Naive thymus-derived CD4-positive, alpha-beta T cell (primary cell): ENCODE data around the gene ANO9. TPM values are rescaled to one million over a fixed set of nuclear protein-coding genes. Genes with fewer than 3 reads are reported as not detected.
"Not testable (repeated sequence)": the region's sequence is repeated elsewhere in the genome, so short reads cannot be mapped to it uniquely, and the experiment has no call there.

Experiments used
- ATAC-seq: fragments of 150-1000 bp; cut with Tn5 transposase; 2 replicates; pipeline ENCODE4 v1.10.0; 2021; ENCODE audit warnings: mild to moderate bottlenecking, moderate library complexity
- CTCF ChIA-PET: fragments of 350-600 bp; sonication (Branson Sonifier 250); formaldehyde crosslinking; loops from one replicate; lab custom pipeline; 2021; ENCODE audit warnings: antibody characterized with exemption; lab: Charles Lee
- POLR2A ChIA-PET: fragments of 350-600 bp; sonication (Branson Sonifier 250); formaldehyde crosslinking; loops from one replicate; lab custom pipeline; 2021; ENCODE audit warnings: antibody characterized with exemption, inconsistent platforms; lab: Charles Lee
- DNase-seq, 9 donors: peaks; one replicate each; pipeline versions ENCODE4 v3.0.0 to v3.0.0-alpha.2; 2020 to 2022; ENCODE audit warnings: mixed read lengths in 1 of 9
- H3K27ac ChIP-seq: one replicate; pipeline ENCODE4 v1.7.0; 2013; ENCODE audit warnings: mild to moderate bottlenecking, low read depth, low read length, moderate library complexity
- H3K27me3 ChIP-seq, 2 donors: one replicate each; pipeline ENCODE4 v1.7.0; 2013; ENCODE audit warnings: low read length in 2 of 2, mild to moderate bottlenecking in 2 of 2, moderate library complexity in 2 of 2; ENCODE audit not compliant: control insufficient read depth in 2 of 2, insufficient read depth in 2 of 2
- H3K36me3 ChIP-seq, 3 experiments: 1 replicate in 2 of 3; 2 replicates in 1 of 3; pipeline ENCODE4 v1.7.0; 2013; ENCODE audit warnings: low read length in 3 of 3, mild to moderate bottlenecking in 3 of 3, moderate library complexity in 1 of 3; ENCODE audit not compliant: insufficient read depth in 3 of 3, control insufficient read depth in 2 of 3
- H3K4me1 ChIP-seq, 2 donors: one replicate each; pipeline ENCODE4 v1.7.0; 2013; ENCODE audit warnings: low read length in 2 of 2, mild to moderate bottlenecking in 2 of 2, moderate library complexity in 1 of 2; ENCODE audit not compliant: control insufficient read depth in 2 of 2, insufficient read depth in 2 of 2
- H3K4me3 ChIP-seq: 2 replicates; pipeline ENCODE4 v1.7.0; 2013; ENCODE audit warnings: mild to moderate bottlenecking, low read length
- H3K9me3 ChIP-seq, 3 experiments: 1 replicate in 2 of 3; 2 replicates in 1 of 3; pipeline ENCODE4 v1.7.0; 2013; ENCODE audit warnings: low read length in 3 of 3; ENCODE audit not compliant: control insufficient read depth in 2 of 3
- H3K27ac Mint-ChIP-seq, 9 donors: one replicate each; pipeline ENCODE4 v1.8.0; 2020 to 2022; ENCODE audit warnings: mixed read lengths in 9 of 9, mild to moderate bottlenecking in 8 of 9, moderate library complexity in 5 of 9, inconsistent platforms in 2 of 9
- H3K27me3 Mint-ChIP-seq, 5 donors: one replicate each; pipeline ENCODE4 v1.8.0; 2021 to 2022; ENCODE audit warnings: mixed read lengths in 5 of 5, mild to moderate bottlenecking in 1 of 5
- H3K36me3 Mint-ChIP-seq, 5 donors: one replicate each; pipeline ENCODE4 v1.8.0; 2020 to 2022; ENCODE audit warnings: mixed read lengths in 5 of 5, mild to moderate bottlenecking in 3 of 5, inconsistent platforms in 1 of 5
- H3K4me1 Mint-ChIP-seq, 7 donors: one replicate each; pipeline ENCODE4 v1.8.0; 2020 to 2022; ENCODE audit warnings: mixed read lengths in 7 of 7, mild to moderate bottlenecking in 3 of 7, inconsistent platforms in 1 of 7
- H3K4me3 Mint-ChIP-seq, 10 donors: one replicate each; pipeline ENCODE4 v1.8.0; 2020 to 2022; ENCODE audit warnings: mild to moderate bottlenecking in 10 of 10, mixed read lengths in 10 of 10, moderate library complexity in 6 of 10, inconsistent platforms in 2 of 10
- H3K9me3 Mint-ChIP-seq, 11 donors: one replicate each; pipeline ENCODE4 v1.8.0; 2020 to 2022; ENCODE audit warnings: mixed read lengths in 11 of 11, mild to moderate bottlenecking in 4 of 11, inconsistent platforms in 1 of 11, moderate library complexity in 1 of 11
- intact Hi-C, 2 donors: fragments of 100-400 bp; cut with micrococcal nuclease; formaldehyde crosslinking; loops; one replicate each; pipeline ENCODE4 v1.15.1; 2023
- polyA plus RNA-seq, 2 donors: library from polyadenylated mRNA; unstranded; fragments of 300-500 nt; fragmentation: Illumina TruSeq; gene quantifications; one replicate each; pipeline ENCODE4 v1.2.3, GENCODE V29; 2021
- total RNA-seq, 6 experiments: library from RNA in 5 of 6; stranded (reverse) in 5 of 6; gene quantifications; 1 replicate in 5 of 6; 2 replicates in 1 of 6; pipeline ENCODE4 v1.2.3 and lab custom pipeline; 2021 to 2026

Gene ANO9
- total and polyA plus RNA-seq, 7 experiments from 2014 or later, result 9.0 to 107 (median 92.2) TPM

GRCh38 chr11:440065-441042, 1.5 kb downstream of the ANO9 start:
- Histone ChIP-seq H3K9me3 (no peaks in the 10 kb centered on the region), H3K4me1 (peaks cover 7 to 25% of the 10 kb centered on the region in 2 donors), H3K4me3 (no peak overlapping the region), H3K36me3 (no peaks in the 10 kb centered on the region), H3K27me3 (no peaks in the 10 kb centered on the region), H3K27ac (no peak overlapping the region)
- no peak for ATAC-seq
- Mint-ChIP-seq H3K27me3 (peaks cover 0 to 5% (median 0%) of the 10 kb centered on the region in 5 donors), H3K27ac (peak overlapping the region in 3 of 9 donors; percentile 11 to 82 (median 38)), H3K9me3 (no peaks in the 10 kb centered on the region), H3K4me1 (peaks cover 12 to 41% (median 28%) of the 10 kb centered on the region in 7 donors), H3K36me3 (peaks cover 0 to 2% (median 0%) of the 10 kb centered on the region in 5 donors), H3K4me3 (peak overlapping the region; percentile 36 to 87 (median 72))
- ChIA-PET POLR2A (interaction anchor here (1.0 to 1.6 kb wide), 5 partner anchors 23 to 27 kb away, joined by 3 to 10 read pairs (median 4); partner anchors contain the start of gene SIGIRR), CTCF (interaction anchor here (0.8 to 1.2 kb wide), 3 partner anchors 16 to 33 kb away, joined by 4 to 9 read pairs (median 4); no protein-coding TSS in a partner anchor)
- intact Hi-C loops, result no loop called here
- DNase-seq, result peak in 1 of 9 donors; percentile 21

DNA sequence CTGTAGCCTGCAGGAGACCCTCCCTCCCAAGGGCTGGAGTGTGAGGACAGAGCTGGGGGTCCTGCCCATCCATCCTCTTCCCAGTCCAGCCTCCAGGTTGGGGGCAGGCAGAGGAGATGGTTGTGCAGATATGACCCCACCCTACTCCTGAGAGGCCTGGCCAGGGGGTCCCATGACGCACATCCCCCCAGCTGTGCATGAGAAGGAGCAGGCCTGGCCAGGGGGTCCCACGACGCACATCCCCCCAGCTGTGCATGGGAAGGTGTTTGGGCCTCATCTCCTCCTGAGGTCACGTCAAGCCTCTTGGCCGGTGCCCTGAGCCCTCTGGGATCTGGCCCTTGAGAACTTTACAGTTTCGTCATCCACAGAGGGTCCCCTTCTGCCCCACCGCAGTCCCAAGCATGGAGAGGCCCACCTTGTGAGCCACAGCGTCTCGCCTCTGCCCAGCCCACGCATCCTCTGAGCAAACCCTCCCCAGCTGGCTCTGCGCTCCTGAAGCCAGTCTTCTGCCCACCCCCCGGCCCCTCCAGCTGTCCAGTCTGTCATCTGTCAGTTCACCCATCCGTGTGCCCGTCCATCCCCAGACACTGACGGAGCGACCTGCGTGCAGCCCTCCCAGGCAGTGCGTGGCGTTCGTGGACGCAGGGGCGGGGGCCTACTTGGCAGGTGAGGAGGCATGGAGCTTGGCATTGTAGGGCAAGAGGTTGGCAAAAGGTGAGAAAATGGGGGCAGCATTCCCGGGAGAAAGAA, 2.3 kb downstream of the ANO9 start:
- POLR2A ChIA-PET, result interaction anchor here (0.6 to 1.4 kb wide), 6 partner anchors 8 to 66 kb away, joined by 3 to 4 read pairs (median 4); partner anchors contain the start of gene SIGIRR
- peaks cover 12 to 41% (median 28%) of the 10 kb centered on the region in 7 donors for H3K4me1 Mint-ChIP-seq
- Histone ChIP-seq H3K36me3 (no peaks in the 10 kb centered on the region), H3K4me3 (no peak overlapping the region), H3K4me1 (peaks cover 7 to 25% of the 10 kb centered on the region in 2 donors), H3K27ac (no peak overlapping the region), H3K9me3 (no peaks in the 10 kb centered on the region), H3K27me3 (no peaks in the 10 kb centered on the region)
- H3K9me3 Mint-ChIP-seq, result no peaks in the 10 kb centered on the region
- H3K27ac Mint-ChIP-seq, result peak overlapping the region in 2 of 9 donors; percentile 21 to 82
- CTCF ChIA-PET, result interaction anchor here (0.8 to 1.2 kb wide), 3 partner anchors 17 to 32 kb away, joined by 4 to 9 read pairs (median 4); no protein-coding TSS in a partner anchor
- H3K27me3 Mint-ChIP-seq, result peaks cover 0 to 5% (median 0%) of the 10 kb centered on the region in 5 donors
- peaks cover 0 to 2% (median 0%) of the 10 kb centered on the region in 5 donors for H3K36me3 Mint-ChIP-seq
- DNase-seq (no peak), ATAC-seq (no peak)
- H3K4me3 Mint-ChIP-seq, result peak overlapping the region in 8 of 10 donors; percentile 18 to 77 (median 39)
- intact Hi-C loops, result no loop called here

GRCh38 chr11:438101-438844, 3.5 kb downstream of the ANO9 start:
- Histone ChIP-seq H3K9me3 (no peaks in the 10 kb centered on the region), H3K27me3 (no peaks in the 10 kb centered on the region), H3K36me3 (peaks cover 0 to 6% (median 0%) of the 10 kb centered on the region in 3 experiments), H3K27ac (no peak overlapping the region), H3K4me3 (no peak overlapping the region), H3K4me1 (peaks cover 7 to 25% of the 10 kb centered on the region in 2 donors)
- ChIA-PET CTCF (interaction anchor here (0.6 to 0.7 kb wide), 3 partner anchors 10 to 13 kb away, joined by 3 to 7 read pairs (median 3); partner anchors contain the start of gene PTDSS2), POLR2A (interaction anchor here (0.7 to 1.4 kb wide), 2 partner anchors 12 to 21 kb away, joined by 3 to 4 read pairs; no protein-coding TSS in a partner anchor)
- DNase-seq (no peak), ATAC-seq (no peak)
- intact Hi-C loops, result no loop called here
- no peak overlapping the region for H3K27ac Mint-ChIP-seq
- peak overlapping the region in 2 of 10 donors; percentile 16 to 26 for H3K4me3 Mint-ChIP-seq
- no peaks in the 10 kb centered on the region for H3K27me3 Mint-ChIP-seq
- peaks cover 0 to 2% (median 0%) of the 10 kb centered on the region in 11 donors for H3K9me3 Mint-ChIP-seq
- peaks cover 12 to 41% (median 28%) of the 10 kb centered on the region in 7 donors for H3K4me1 Mint-ChIP-seq
- H3K36me3 Mint-ChIP-seq, result peaks cover 0 to 2% (median 0%) of the 10 kb centered on the region in 5 donors

- no peaks in the 10 kb centered on the region for H3K27me3 Mint-ChIP-seq
- peaks cover 0 to 4% (median 0%) of the 10 kb centered on the region in 5 donors for H3K36me3 Mint-ChIP-seq
- no peak overlapping the region for H3K4me3 Mint-ChIP-seq
- ChIA-PET POLR2A (interaction anchor here (0.6 to 0.7 kb wide), 2 partner anchors 20 to 66 kb away, joined by 3 read pairs; no protein-coding TSS in a partner anchor), CTCF (no interaction called here)
- Histone ChIP-seq H3K27ac (no peak overlapping the region), H3K36me3 (peaks cover 0 to 16% (median 3%) of the 10 kb centered on the region in 3 experiments), H3K9me3 (no peaks in the 10 kb centered on the region), H3K4me1 (peaks cover 7 to 25% of the 10 kb centered on the region in 2 donors), H3K4me3 (no peak overlapping the region), H3K27me3 (no peaks in the 10 kb centered on the region)
- H3K9me3 Mint-ChIP-seq, result peaks cover 0 to 2% (median 0%) of the 10 kb centered on the region in 11 donors
- intact Hi-C loops, result no loop called here
- H3K27ac Mint-ChIP-seq, result peak overlapping the region in 2 of 9 donors; percentile 57 to 67
- H3K4me1 Mint-ChIP-seq, result peaks cover 12 to 41% (median 28%) of the 10 kb centered on the region in 7 donors
- ATAC-seq (no peak), DNase-seq (no peak)
Observed at GRCh38 chr11:437228-437870, 4.5 kb downstream of the ANO9 start.

GRCh38 chr11:434999-435740, 6.6 kb downstream of the ANO9 start:
- H3K4me1 ChIP-seq, result peaks cover 4 to 12% of the 10 kb centered on the region in 2 donors
- DNase-seq, H3K9me3 Mint-ChIP-seq, POLR2A ChIA-PET, H3K36me3 Mint-ChIP-seq, CTCF ChIA-PET, H3K4me3 Mint-ChIP-seq, intact Hi-C loops, H3K27me3 Mint-ChIP-seq, H3K27me3 ChIP-seq, H3K27ac Mint-ChIP-seq, H3K27ac ChIP-seq, H3K4me3 ChIP-seq, H3K9me3 ChIP-seq: not testable (repeated sequence)
- peaks cover 7 to 32% (median 18%) of the 10 kb centered on the region in 7 donors for H3K4me1 Mint-ChIP-seq
- ATAC-seq, result peak; percentile 44
- H3K36me3 ChIP-seq, result peaks cover 0 to 24% (median 3%) of the 10 kb centered on the region in 3 experiments
